Neutrophil (primary cell): ENCODE measurements around the gene MRGPRG.

Source experiments
- H3K27ac ChIP-seq: fragments of 200-600 bp; sonication (generic); 2 replicates; pipeline ENCODE4 v1.5.1; 2016; ENCODE audit warnings: mild to moderate bottlenecking, moderate library complexity
- H3K27me3 ChIP-seq: fragments of 200-600 bp; sonication (generic); 2 replicates; pipeline ENCODE4 v1.6.0; 2016; ENCODE audit warnings: mild to moderate bottlenecking
- H3K36me3 ChIP-seq: fragments of 200-600 bp; sonication (generic); 2 replicates; pipeline ENCODE4 v1.5.1; 2017
- H3K4me1 ChIP-seq, 2 experiments: fragments of 200-600 bp in 1 of 2; sonication (generic) in 1 of 2; 1 replicate in 1 of 2; 2 replicates in 1 of 2; pipeline versions ENCODE4 v1.5.1 to v1.6.1; 2013 to 2016; ENCODE audit warnings: low read depth in 1 of 2, low read length in 1 of 2, mild to moderate bottlenecking in 1 of 2, moderate library complexity in 1 of 2; ENCODE audit not compliant: control insufficient read depth in 1 of 2, insufficient read depth in 1 of 2
- H3K4me3 ChIP-seq, 2 experiments: fragments of 200-600 bp in 1 of 2; sonication (generic) in 1 of 2; 1 replicate in 1 of 2; 2 replicates in 1 of 2; pipeline ENCODE4 v1.5.1; 2013 to 2016; ENCODE audit warnings: low read depth in 1 of 2, low read length in 1 of 2, mild to moderate bottlenecking in 1 of 2, moderate library complexity in 1 of 2
- H3K9me3 ChIP-seq: fragments of 200-600 bp; sonication (generic); 2 replicates; pipeline ENCODE4 v1.5.1; 2016
- TF ChIP-seq, protein P1 (sequence below): fragments of 200-600 bp; sonication (generic); IDR thresholded peaks from 2 replicates; pipeline ENCODE4 v1.5.1; 2016; ENCODE audit warnings: antibody characterized with exemption

MRGPRG gene

DNA sequence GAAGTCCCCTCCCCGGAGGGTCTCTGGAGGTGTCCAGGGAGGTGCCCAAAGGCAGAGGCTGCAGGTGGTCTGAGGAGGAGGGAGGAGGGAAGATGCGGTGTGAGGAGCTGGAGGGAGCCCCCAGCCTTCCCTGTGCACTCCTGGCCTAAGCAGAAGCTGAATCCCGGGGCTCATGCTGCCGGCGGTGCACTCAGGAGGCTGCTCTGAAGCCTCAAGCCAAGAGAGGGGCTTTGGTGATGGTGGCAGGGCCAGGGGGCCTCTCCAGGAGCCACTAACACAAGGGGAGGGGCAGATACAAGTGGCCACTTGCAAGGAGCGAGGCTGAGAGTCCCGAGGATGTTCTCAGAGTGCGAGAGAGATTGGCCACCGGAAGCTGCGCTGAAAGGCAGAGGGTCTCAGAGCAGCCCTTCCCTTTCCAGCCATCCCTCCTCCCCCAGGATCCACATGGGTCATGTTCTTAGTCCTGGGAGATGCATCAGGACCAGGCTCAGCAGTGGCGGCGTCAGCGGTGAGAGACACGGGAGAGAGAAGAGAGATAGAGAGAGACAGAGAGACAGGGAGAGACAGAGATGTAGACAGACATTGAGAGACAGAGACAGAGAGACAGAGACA lies 774 bp upstream of the MRGPRG start:
- H3K27me3 ChIP-seq, result peaks cover 50% of the 10 kb centered on the region
- TF ChIP-seq, protein P1, sequence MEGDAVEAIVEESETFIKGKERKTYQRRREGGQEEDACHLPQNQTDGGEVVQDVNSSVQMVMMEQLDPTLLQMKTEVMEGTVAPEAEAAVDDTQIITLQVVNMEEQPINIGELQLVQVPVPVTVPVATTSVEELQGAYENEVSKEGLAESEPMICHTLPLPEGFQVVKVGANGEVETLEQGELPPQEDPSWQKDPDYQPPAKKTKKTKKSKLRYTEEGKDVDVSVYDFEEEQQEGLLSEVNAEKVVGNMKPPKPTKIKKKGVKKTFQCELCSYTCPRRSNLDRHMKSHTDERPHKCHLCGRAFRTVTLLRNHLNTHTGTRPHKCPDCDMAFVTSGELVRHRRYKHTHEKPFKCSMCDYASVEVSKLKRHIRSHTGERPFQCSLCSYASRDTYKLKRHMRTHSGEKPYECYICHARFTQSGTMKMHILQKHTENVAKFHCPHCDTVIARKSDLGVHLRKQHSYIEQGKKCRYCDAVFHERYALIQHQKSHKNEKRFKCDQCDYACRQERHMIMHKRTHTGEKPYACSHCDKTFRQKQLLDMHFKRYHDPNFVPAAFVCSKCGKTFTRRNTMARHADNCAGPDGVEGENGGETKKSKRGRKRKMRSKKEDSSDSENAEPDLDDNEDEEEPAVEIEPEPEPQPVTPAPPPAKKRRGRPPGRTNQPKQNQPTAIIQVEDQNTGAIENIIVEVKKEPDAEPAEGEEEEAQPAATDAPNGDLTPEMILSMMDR, result no peak
- no peaks in the 10 kb centered on the region for H3K9me3 ChIP-seq
- H3K4me1 ChIP-seq, result no peaks in the 10 kb centered on the region
- H3K36me3 ChIP-seq, result no peaks in the 10 kb centered on the region
- no peak overlapping the region for H3K4me3 ChIP-seq
- no peak overlapping the region for H3K27ac ChIP-seq

DNA sequence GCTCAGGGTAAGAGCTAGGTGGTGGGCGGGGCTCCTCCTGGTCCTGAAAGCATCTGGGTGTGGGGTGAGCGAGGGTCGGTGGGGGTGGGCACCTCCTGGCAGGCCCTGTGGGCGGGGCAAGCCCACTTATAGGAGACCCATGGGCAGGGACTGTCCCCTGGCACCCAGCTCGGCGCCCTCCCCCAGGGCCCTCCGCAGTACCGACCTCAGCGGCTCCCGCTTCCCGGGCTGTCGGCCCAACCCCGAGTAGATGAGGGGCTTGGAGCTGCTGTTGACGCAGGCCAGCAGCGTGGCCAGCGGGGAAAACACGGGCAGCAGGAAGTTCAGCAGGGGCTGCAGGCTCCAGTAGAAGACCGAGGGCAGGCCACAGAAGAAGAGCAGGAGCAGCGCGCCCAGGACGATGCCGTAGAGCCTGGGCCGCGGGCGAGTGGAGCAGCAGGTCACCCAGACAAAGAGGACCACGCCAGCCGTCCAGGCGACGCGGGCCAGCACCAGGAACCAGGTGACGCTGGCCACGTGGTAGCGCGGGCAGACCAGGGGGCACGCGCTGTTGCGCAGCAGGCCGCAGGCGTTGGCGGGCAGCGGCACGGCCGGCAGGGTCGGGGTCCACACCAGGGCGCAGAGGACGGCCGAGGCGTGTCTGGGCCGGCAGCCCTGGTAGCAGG lies 663 bp downstream of the MRGPRG start:
- Histone ChIP-seq H3K27ac (no peak overlapping the region), H3K27me3 (peaks cover 47% of the 10 kb centered on the region), H3K36me3 (no peaks in the 10 kb centered on the region), H3K4me1 (no peaks in the 10 kb centered on the region), H3K4me3 (no peak overlapping the region), H3K9me3 (no peaks in the 10 kb centered on the region)
- TF ChIP-seq, protein P1, result no peak

GRCh38 chr11:3216027-3216525 lies 2.5 kb downstream of the MRGPRG start:
- TF ChIP-seq, protein P1, result no peak
- no peak overlapping the region for H3K4me3 ChIP-seq
- no peak overlapping the region for H3K27ac ChIP-seq
- no peaks in the 10 kb centered on the region for H3K9me3 ChIP-seq
- H3K36me3 ChIP-seq, result no peaks in the 10 kb centered on the region
- peaks cover 55% of the 10 kb centered on the region for H3K27me3 ChIP-seq
- no peaks in the 10 kb centered on the region for H3K4me1 ChIP-seq

GRCh38 chr11:3215346-3216026 lies 3.1 kb downstream of the MRGPRG start:
- TF ChIP-seq, protein P1, result no peak
- no peak overlapping the region for H3K27ac ChIP-seq
- H3K4me3 ChIP-seq, result no peak overlapping the region
- no peaks in the 10 kb centered on the region for H3K4me1 ChIP-seq
- no peaks in the 10 kb centered on the region for H3K36me3 ChIP-seq
- H3K27me3 ChIP-seq, result peaks cover 54% of the 10 kb centered on the region
- H3K9me3 ChIP-seq, result no peaks in the 10 kb centered on the region

- TF ChIP-seq, protein P1, result no peak
- no peak overlapping the region for H3K27ac ChIP-seq
- no peaks in the 10 kb centered on the region for H3K4me1 ChIP-seq
- peaks cover 44% of the 10 kb centered on the region for H3K27me3 ChIP-seq
- no peaks in the 10 kb centered on the region for H3K9me3 ChIP-seq
- H3K36me3 ChIP-seq, result no peaks in the 10 kb centered on the region
- no peak overlapping the region for H3K4me3 ChIP-seq
Observed at GRCh38 chr11:3214420-3214699, 4.3 kb downstream of the MRGPRG start.
